GM18909 (cell line): ENCODE results near the gene CHST11.

Experiments used
- ATAC-seq: cut with Tn5 transposase; IDR thresholded peaks from one replicate; pipeline ENCODE4 v1.9.1; 2021; ENCODE audit warnings: mild to moderate bottlenecking; ENCODE audit not compliant: unreplicated experiment, poor library complexity

CHST11 gene

GRCh38 chr12:104764225-104765091 lies 307.7 kb downstream of the CHST11 start:
- no peak for ATAC-seq

GRCh38 chr12:104767261-104767660 lies 310.5 kb downstream of the CHST11 start:
- ATAC-seq = no peak

- no peak for ATAC-seq
Observed at GRCh38 chr12:104768033-104768432, 311.3 kb downstream of the CHST11 start.

- ATAC-seq = no peak
Observed at GRCh38 chr12:104769144-104769561, 312.4 kb downstream of the CHST11 start.

- no peak for ATAC-seq
Observed at GRCh38 chr12:104772336-104772735, 315.6 kb downstream of the CHST11 start.

GRCh38 chr12:104775731-104776231 lies 319.0 kb downstream of the CHST11 start:
- ATAC-seq = no peak

- ATAC-seq = no peak
Observed at GRCh38 chr12:104779134-104779533, 322.4 kb downstream of the CHST11 start.

GRCh38 chr12:104782296-104782695 lies 325.5 kb downstream of the CHST11 start:
- no peak for ATAC-seq

GRCh38 chr12:104784592-104784991 lies 327.8 kb downstream of the CHST11 start:
- ATAC-seq = no peak

- ATAC-seq = no peak
Observed at GRCh38 chr12:104785886-104786285, 329.1 kb downstream of the CHST11 start.

GRCh38 chr12:104786352-104786751 lies 329.6 kb downstream of the CHST11 start:
- no peak for ATAC-seq

GRCh38 chr12:104788840-104789271 lies 332.1 kb downstream of the CHST11 start:
- ATAC-seq = no peak

GRCh38 chr12:104790296-104791125 lies 333.8 kb downstream of the CHST11 start:
- no peak for ATAC-seq

- ATAC-seq = no peak
Observed at GRCh38 chr12:104792570-104792969, 335.8 kb downstream of the CHST11 start.

GRCh38 chr12:104793285-104793684 lies 336.5 kb downstream of the CHST11 start:
- ATAC-seq = no peak

GRCh38 chr12:104793968-104794367 lies 337.2 kb downstream of the CHST11 start:
- no peak for ATAC-seq

- ATAC-seq = no peak
Observed at GRCh38 chr12:104796475-104796862, 339.7 kb downstream of the CHST11 start.

GRCh38 chr12:104799458-104799857 lies 342.7 kb downstream of the CHST11 start:
- ATAC-seq = no peak

GRCh38 chr12:104801005-104801404 lies 344.3 kb downstream of the CHST11 start:
- ATAC-seq = no peak

GRCh38 chr12:104801427-104801826 lies 344.7 kb downstream of the CHST11 start:
- ATAC-seq = no peak

- ATAC-seq = no peak
Observed at GRCh38 chr12:104802208-104802607, 345.5 kb downstream of the CHST11 start.
